Hepatic stellate cell (primary cell): ENCODE data around the gene RPS6KA2.

Experiments used
- DNase-seq: peaks from one replicate; pipeline ENCODE4 v3.0.0; 2011; ENCODE audit warnings: low spot score

The RPS6KA2 gene

DNA sequence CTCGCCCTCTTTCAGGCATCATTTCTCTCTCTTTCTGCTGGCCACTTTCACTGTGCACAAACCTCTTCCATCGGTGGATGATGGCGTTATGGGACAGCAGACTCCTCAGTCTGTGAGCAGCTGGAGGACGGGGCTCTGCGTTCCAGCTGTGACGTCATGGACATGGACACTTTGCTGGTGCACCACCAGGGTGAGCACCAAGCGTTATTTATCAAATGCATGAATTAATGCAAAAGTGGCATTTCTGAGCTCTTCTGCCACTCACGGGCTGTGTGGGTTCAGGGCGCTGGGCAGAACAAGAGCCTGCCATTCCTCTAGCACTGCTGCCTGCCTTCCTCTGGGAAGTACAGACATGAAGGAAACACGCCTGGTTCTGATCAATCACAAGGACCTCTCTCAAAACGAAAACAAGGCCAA lies 161.4 kb downstream of the RPS6KA2 start:
- DNase-seq = peak; percentile 88

DNA sequence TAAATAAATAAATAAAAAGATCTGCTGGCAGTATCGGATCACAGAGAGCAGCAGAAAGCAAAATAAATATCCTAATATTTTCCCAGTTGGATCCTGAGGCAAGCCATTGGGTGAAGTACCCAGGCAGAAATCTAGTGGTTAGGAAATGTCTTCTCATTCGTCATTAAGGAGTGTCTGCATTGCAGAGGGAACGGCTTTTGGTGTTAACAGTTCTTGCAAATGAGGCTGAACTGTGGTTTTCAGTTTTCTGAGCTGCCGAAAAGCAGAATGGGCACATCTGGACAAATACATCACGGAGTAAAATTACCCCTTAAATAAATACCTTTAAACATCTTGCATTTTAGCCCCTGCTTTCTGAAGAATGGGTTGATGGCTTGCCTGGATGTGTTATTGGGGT lies 162.1 kb downstream of the RPS6KA2 start:
- no peak for DNase-seq

- no peak for DNase-seq
These were observed 162.7 kb downstream of the RPS6KA2 start for GRCh38 chr6:166464068-166465002.

DNA sequence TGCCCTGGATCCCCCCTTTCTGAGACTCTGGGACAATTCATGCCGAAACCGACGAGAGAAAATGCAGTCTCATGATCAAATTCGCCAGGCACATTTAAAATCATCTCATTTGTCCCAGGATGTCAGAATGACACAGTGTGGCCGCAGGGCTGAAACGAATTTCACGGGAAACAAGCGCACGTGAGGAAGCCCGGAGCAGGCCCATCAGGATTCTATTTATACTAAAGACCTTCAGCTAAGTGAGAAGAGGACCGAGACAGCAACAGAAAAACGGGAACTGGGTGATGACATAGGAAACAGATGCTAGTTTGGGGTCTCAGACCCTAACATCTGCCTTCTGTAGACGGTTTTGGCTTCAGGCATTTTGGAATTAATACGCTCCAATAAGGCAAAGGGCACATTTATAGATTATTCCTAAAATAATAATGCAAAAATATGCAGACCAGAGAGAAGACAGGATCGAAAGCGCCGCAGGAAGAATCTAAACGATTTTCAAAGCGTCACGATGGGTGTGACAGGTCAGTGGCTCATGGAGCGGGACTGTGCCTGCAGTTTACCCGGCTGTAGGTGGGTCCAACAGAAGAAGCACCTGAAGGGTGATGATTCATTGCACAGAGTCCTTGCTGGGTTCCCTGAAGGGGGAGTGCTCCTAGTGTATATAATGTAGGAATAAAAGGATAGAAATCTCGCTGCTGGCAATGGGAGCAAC lies 163.5 kb downstream of the RPS6KA2 start:
- DNase-seq = no peak

GRCh38 chr6:166462461-166463135 lies 164.5 kb downstream of the RPS6KA2 start:
- DNase-seq = no peak

- no peak for DNase-seq
These were observed 165.1 kb downstream of the RPS6KA2 start for GRCh38 chr6:166461821-166462460.

GRCh38 chr6:166460473-166461437 lies 166.3 kb downstream of the RPS6KA2 start:
- DNase-seq = no peak

GRCh38 chr6:166459906-166460305 lies 167.1 kb downstream of the RPS6KA2 start:
- DNase-seq = no peak

DNA sequence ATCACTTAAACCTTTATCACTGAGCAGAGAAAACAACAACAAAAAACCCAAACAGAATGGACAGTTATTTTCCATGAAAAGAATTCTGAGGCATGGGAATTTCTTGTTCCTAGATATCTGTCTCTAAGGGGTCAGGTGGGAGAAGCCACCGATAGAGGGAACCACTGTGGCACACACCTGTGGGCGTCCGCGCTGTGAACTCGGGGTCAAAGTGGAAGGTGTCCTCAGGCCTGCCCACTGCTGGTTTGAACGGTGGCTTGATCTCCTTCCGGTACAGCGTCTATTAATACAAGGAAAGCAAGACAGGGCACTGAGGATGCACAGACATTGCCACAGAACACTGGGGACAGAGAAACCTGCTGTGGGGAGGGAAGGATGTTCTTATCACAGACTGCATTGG lies 167.8 kb downstream of the RPS6KA2 start:
- no peak for DNase-seq

DNA sequence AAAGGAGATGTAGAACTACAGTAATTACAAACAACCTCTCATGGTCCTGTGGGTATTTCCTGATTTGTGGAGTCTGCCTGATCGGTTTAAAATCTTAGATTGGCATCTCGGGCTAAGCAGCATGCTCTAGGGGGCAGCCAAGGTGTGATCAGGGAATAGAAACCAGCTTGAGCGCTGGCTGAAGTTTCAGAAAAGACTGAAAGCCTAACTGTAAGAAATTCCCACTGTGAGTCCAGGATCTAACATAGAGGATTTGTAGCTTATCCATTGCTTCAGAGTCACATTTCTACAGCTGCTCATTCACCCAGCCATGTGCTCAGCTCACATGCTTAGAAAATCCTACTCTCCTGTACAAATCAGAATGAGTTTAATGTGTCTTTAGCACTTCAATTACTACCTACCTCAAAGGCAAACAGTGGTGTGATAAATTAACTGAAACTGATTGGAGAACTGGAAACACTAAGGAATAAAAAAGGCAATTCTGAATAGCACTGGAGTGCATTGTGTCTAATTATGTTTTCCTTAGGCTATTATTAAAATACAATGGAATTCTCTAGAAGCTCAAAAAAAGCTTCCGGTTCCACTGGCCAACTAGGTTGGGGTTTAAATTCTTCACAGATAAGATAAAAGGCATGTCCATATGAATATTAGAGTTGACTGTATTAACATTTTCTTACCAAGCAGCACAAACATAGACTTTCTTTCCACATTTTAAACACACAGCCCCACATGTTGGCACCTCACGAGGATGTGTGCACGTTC lies 170.5 kb downstream of the RPS6KA2 start:
- no peak for DNase-seq

- DNase-seq = no peak
These were observed 172.1 kb downstream of the RPS6KA2 start for GRCh38 chr6:166454692-166455515.

DNA sequence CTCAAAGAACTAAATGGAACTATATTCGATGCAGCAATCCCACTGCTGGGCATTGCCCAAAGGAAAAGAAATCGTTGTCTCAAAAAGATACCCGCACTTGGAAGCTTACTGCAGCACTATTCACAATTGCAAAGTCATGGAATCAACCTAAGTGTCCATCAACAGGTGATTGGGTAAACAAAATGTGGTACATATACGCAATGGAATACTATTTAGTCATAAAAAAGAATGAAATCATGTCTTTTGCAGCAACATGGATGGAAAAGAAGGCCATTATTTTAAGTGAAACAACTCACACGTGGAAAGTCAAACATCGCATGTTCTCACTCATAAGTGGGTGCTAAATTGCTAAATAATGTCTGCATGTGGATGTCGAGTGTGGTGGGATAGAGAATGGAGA lies 173.4 kb downstream of the RPS6KA2 start:
- no peak for DNase-seq

- DNase-seq = no peak
These were observed 176.7 kb downstream of the RPS6KA2 start for GRCh38 chr6:166450167-166450873.

DNA sequence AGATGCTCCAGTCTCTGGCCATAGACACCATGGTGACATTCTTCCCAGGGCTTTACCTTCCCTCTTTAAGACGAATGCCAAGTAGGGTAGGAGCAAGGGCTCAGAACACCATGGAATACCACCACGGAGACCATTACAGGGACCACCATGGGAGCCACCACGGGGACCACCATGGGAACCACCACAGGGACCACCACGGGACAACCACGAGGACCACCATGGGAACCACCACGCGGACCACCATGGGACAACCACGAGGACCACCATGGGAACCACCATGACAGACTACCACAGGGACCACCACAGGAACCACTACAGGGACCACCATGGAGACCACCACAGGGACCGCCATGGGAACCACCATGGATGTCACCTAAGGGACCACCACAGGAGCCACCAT lies 177.4 kb downstream of the RPS6KA2 start:
- DNase-seq = no peak

GRCh38 chr6:166449036-166449435 lies 178.0 kb downstream of the RPS6KA2 start:
- no peak for DNase-seq

DNA sequence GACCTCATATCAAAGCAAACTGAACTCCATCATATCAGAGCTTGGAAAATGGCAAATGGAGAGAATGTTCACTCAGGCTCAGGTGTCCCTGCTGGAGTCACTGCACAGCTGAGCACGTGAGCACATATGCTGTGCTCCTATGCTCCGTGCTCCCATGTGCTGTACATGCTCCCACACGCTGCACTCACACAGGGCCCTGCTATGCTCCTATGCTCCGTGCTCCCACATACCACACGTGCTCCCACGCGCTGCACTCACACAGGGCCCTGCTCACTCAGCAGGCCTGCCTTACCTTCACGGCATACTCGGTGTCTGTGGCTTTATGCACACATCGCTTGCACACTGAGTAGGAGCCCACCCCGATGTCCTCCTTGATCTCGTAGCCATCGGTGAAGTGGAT lies 178.6 kb downstream of the RPS6KA2 start:
- DNase-seq = no peak

DNA sequence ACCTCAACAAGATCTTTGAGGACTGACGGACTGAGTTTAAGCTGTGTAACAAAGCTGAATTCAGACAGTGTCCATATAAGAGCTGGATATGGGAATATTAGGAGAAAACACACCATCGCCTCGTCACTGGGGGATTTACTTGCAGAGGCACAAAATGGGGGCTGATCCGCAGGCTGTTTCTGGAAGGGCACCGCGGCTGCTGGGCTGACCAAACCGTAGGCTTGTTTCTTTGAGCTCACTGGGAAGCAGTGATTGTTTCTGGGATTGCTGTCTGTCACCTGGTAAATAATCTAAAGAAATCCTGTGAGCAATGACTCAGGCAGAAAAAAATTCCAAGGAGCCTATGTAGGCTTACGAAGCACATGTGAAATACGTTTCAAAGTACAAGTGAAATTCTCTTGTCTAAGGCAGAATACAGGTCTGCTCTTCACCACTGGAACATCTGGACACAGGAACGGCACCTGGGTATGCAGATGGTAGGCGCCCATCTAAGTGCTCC lies 180.4 kb downstream of the RPS6KA2 start:
- DNase-seq = no peak

DNA sequence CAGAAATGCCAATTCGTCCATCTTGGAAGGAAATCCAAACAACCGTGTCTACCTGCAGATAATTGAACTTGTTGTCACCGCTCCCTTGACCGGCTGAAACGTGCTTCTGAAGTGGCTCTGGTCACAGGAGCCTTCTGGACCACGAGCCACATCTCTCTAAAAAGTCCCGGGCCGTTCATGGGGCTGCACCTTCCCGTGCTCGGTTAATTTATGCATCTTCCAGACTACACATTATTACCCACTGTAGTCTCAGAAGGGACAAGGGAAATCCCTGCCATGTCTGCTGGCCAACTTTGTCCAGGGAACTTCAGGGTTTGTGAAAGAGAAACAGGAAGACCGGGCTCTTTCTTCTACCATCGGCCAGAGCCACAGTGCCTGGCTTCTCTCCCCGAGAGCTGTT lies 180.9 kb downstream of the RPS6KA2 start:
- no peak for DNase-seq

DNA sequence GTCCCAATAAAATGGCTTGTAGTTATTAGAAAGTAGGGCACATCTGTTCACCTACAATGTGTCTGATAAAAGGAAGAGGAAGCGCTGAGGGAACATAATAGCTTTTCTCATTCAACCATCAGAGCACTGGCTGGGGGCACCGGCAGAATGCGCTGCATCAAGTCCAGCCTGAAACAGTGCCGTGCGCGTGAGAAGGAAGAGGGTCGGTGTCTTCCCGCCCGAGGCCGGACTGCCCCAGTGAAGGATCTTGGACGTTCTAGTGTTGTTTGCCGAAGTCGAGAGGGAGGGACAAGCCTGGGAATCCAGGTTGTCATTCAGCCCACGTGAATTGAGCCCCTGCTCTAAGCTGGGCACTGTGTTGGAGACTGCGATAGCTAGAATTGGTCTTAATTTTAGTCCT lies 182.6 kb downstream of the RPS6KA2 start:
- no peak for DNase-seq
